Measurements from ENCODE around the gene SLCO4C1.

The SLCO4C1 gene

DNA sequence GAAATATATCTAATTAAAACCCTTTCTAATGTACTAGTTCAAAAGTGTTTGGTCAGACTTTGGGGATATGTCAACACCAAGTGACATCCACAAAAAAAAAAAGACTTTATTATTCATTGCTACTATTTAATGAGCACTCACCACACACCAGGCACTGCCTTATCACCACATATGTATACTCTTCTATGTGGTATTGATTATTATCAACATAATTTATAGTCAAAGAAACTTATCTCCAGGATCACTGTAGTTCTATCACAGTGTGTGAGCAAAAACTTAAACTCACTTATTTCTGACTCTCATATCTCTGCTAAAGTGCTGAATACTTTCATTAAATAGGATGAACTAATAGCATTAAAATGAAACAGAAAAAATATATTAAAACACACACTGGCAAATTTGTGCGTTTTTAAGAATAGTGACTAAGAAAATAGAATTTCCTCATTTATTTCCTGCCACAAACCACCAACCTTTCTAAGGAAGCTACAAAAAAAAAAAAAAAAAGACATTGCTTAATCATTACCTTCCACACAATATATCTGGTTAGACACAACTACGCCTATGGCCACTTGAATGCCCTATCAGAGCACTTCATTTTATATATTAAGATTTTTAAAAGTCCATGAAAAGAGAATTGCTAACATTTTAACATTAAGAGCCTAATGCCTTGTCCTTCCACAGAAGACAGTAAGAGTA lies 12.8 kb downstream of the SLCO4C1 start:
- H3K27me3 ChIP-seq: no peaks in the 10 kb centered on the region
- peak overlapping the region in 1 of 2 experiments; percentile 45 for H3K4me3 ChIP-seq (ENCODE audit: low read depth in 1 of 2, low read length in 1 of 2)
- TF ChIP-seq, protein P1, sequence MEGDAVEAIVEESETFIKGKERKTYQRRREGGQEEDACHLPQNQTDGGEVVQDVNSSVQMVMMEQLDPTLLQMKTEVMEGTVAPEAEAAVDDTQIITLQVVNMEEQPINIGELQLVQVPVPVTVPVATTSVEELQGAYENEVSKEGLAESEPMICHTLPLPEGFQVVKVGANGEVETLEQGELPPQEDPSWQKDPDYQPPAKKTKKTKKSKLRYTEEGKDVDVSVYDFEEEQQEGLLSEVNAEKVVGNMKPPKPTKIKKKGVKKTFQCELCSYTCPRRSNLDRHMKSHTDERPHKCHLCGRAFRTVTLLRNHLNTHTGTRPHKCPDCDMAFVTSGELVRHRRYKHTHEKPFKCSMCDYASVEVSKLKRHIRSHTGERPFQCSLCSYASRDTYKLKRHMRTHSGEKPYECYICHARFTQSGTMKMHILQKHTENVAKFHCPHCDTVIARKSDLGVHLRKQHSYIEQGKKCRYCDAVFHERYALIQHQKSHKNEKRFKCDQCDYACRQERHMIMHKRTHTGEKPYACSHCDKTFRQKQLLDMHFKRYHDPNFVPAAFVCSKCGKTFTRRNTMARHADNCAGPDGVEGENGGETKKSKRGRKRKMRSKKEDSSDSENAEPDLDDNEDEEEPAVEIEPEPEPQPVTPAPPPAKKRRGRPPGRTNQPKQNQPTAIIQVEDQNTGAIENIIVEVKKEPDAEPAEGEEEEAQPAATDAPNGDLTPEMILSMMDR (IDR thresholded peaks at IDR 0.05): no peak
- H3K4me1 ChIP-seq (ENCODE audit: control insufficient read depth in 1 of 2, insufficient read depth in 1 of 2, low read depth in 1 of 2, low read length in 1 of 2): peaks cover 90 to 96% of the 10 kb centered on the region in 2 experiments
- H3K9me3 ChIP-seq: no peaks in the 10 kb centered on the region
- peak overlapping the region; percentile 67 for H3K27ac ChIP-seq
- no peaks in the 10 kb centered on the region for H3K36me3 ChIP-seq

DNA sequence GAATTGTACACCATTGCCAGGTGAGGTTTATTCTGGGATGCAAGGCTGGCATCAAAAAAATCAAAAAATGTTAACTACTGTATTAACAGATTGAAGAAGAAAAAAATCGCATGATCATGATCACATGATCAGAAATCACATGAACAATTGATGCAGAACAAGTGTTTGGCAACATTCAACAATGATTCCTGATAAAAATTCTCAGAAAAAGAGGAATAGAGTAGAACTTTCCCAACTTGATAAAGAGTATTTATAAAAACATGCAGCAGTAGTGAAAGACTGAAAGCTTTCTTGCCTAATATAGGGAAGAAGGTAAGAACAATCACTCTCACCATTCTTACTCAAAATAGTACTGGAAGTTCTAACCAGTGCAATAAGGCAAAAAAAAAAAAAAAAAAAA lies 16.4 kb downstream of the SLCO4C1 start:
- H3K4me3 ChIP-seq (ENCODE audit: low read depth in 1 of 2, low read length in 1 of 2): peak overlapping the region in 1 of 2 experiments; percentile 2
- no peaks in the 10 kb centered on the region for H3K36me3 ChIP-seq
- H3K4me1 ChIP-seq (ENCODE audit: control insufficient read depth in 1 of 2, insufficient read depth in 1 of 2, low read depth in 1 of 2, low read length in 1 of 2): peaks cover 93% of the 10 kb centered on the region in 2 experiments
- no peaks in the 10 kb centered on the region for H3K27me3 ChIP-seq
- H3K9me3 ChIP-seq: no peaks in the 10 kb centered on the region
- TF ChIP-seq, protein P1 (IDR thresholded peaks at IDR 0.05): no peak
- peak overlapping the region; percentile 34 for H3K27ac ChIP-seq

DNA sequence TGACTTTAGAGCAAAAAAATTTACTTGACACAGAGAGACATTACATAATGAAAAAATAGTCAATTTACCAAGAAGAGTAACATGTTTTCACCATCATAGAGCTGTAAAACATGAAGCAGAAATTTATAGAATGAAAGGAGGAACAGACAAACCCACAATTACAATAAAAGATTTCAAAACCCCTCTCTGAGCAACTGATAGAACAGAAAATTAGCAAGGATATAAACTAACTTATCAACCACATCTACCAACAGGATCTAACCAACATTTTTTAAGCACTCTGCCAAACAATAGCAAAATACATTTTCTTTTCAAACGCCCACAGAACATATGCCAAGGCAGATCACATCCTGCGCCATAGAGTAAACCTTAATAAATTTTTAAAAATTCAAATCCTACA lies 17.9 kb downstream of the SLCO4C1 start:
- H3K4me1 ChIP-seq (ENCODE audit: control insufficient read depth in 1 of 2, insufficient read depth in 1 of 2, low read depth in 1 of 2, low read length in 1 of 2): peaks cover 85% of the 10 kb centered on the region in 2 experiments
- no peaks in the 10 kb centered on the region for H3K27me3 ChIP-seq
- peak overlapping the region; percentile 84 for H3K27ac ChIP-seq
- TF ChIP-seq, protein P1 (IDR thresholded peaks at IDR 0.05): no peak
- H3K4me3 ChIP-seq (ENCODE audit: low read depth in 1 of 2, low read length in 1 of 2): peak overlapping the region in 1 of 2 experiments; percentile 49
- H3K36me3 ChIP-seq: no peaks in the 10 kb centered on the region
- H3K9me3 ChIP-seq: no peaks in the 10 kb centered on the region

DNA sequence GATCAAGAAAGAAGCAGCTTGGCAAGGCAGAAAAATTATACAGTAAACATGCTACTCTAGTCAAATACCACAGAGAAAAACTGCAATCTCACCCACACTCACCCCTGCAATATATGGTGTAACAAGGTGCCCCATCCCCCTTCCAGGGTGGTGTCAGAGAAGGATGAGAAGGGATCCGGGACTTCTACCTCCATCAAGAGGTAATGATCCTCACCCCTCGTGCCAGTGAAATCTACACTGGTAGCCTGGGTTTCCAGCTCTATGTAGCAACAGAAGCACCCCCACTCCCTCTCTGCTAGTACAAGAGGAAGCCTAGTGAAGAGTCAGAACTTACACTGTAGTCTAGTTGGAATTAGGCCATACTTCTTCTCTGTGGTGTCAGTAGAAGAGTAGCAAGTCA lies 18.9 kb downstream of the SLCO4C1 start:
- TF ChIP-seq, protein P1 (IDR thresholded peaks at IDR 0.05): no peak
- Histone ChIP-seq H3K27me3 (no peaks in the 10 kb centered on the region), H3K27ac (peak overlapping the region; percentile 84), H3K4me3 (ENCODE audit: low read depth in 1 of 2, low read length in 1 of 2) (peak overlapping the region; percentile 43 to 49), H3K4me1 (ENCODE audit: control insufficient read depth in 1 of 2, insufficient read depth in 1 of 2, low read depth in 1 of 2, low read length in 1 of 2) (peaks cover 74% of the 10 kb centered on the region in 2 experiments), H3K36me3 (no peaks in the 10 kb centered on the region), H3K9me3 (no peaks in the 10 kb centered on the region)

DNA sequence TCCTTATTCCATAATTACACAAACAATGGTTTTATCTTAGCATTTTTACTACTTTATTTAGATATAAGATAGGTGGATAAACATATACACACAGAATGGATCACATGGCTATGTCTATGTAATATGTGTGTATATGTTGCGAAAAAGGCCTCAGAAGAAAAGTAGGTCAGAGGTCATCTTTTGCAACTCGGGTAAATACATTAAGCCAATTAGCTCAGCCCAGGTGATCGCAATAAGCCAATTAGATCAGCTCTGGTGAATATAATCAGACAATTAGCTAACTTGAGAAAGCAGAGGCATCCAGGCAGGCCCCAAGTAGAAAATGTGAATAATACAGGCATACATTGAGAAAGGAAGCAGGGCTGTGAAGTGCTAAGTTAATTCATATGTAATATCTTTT lies 24.3 kb downstream of the SLCO4C1 start:
- Histone ChIP-seq H3K4me3 (ENCODE audit: low read depth in 1 of 2, low read length in 1 of 2) (no peak overlapping the region), H3K27me3 (no peaks in the 10 kb centered on the region), H3K4me1 (ENCODE audit: control insufficient read depth in 1 of 2, insufficient read depth in 1 of 2, low read depth in 1 of 2, low read length in 1 of 2) (peaks cover 21 to 28% of the 10 kb centered on the region in 2 experiments), H3K36me3 (peaks cover 10% of the 10 kb centered on the region), H3K9me3 (no peaks in the 10 kb centered on the region), H3K27ac (no peak overlapping the region)
- TF ChIP-seq, protein P1 (IDR thresholded peaks at IDR 0.05): no peak

All from neutrophil (primary cell).